WI38 (cell line): ENCODE results near the gene AIP.

Experiments
- H3K4me3 ChIP-seq: 2 replicates; pipeline ENCODE4 v1.5.1; 2011; ENCODE audit warnings: low read depth, mild to moderate bottlenecking, control low read depth, low read length
- TF ChIP-seq, protein P1 (sequence below): IDR thresholded peaks from 2 replicates; pipeline ENCODE4 v1.5.1; 2012; ENCODE audit warnings: low read depth, mild to moderate bottlenecking, control low read depth, low read length

The AIP gene

DNA sequence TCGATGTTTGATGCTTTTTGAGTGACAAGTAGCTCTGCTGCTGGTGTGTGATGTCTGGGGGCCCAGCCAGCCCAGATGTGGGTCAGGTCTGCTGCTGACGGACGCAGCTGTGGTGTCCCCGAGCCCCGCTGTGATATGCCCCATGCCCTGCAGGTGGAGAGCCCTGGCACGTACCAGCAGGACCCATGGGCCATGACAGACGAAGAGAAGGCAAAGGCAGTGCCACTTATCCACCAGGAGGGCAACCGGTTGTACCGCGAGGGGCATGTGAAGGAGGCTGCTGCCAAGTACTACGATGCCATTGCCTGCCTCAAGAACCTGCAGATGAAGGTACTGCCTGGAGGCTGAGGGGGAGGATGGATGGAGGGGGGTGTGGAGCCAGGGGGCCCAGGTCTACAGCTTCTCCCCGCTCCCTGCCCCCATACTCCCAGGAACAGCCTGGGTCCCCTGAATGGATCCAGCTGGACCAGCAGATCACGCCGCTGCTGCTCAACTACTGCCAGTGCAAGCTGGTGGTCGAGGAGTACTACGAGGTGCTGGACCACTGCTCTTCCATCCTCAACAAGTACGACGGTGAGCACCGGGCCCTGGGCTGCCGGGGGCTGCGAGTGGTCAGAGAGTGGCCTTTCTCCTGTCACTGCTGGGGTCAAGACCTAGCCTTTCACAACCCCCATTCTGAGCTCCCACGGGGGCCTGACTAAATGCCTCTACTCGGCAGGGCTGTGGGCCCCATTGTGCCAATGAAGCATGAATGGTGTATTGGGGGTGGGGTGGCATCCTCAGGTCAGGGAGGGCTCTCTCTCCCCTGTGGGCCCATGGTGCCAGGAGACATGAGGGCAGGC, 7.3 kb downstream of the AIP start:
- H3K4me3 ChIP-seq: no peak overlapping the region
- TF ChIP-seq, protein P1, sequence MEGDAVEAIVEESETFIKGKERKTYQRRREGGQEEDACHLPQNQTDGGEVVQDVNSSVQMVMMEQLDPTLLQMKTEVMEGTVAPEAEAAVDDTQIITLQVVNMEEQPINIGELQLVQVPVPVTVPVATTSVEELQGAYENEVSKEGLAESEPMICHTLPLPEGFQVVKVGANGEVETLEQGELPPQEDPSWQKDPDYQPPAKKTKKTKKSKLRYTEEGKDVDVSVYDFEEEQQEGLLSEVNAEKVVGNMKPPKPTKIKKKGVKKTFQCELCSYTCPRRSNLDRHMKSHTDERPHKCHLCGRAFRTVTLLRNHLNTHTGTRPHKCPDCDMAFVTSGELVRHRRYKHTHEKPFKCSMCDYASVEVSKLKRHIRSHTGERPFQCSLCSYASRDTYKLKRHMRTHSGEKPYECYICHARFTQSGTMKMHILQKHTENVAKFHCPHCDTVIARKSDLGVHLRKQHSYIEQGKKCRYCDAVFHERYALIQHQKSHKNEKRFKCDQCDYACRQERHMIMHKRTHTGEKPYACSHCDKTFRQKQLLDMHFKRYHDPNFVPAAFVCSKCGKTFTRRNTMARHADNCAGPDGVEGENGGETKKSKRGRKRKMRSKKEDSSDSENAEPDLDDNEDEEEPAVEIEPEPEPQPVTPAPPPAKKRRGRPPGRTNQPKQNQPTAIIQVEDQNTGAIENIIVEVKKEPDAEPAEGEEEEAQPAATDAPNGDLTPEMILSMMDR: no peak

DNA sequence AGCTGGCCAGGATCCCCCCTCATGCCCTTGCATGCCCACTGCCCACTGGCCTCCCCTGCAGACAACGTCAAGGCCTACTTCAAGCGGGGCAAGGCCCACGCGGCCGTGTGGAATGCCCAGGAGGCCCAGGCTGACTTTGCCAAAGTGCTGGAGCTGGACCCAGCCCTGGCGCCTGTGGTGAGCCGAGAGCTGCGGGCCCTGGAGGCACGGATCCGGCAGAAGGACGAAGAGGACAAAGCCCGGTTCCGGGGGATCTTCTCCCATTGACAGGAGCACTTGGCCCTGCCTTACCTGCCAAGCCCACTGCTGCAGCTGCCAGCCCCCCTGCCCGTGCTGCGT, 7.9 kb downstream of the AIP start:
- TF ChIP-seq, protein P1: no peak

DNA sequence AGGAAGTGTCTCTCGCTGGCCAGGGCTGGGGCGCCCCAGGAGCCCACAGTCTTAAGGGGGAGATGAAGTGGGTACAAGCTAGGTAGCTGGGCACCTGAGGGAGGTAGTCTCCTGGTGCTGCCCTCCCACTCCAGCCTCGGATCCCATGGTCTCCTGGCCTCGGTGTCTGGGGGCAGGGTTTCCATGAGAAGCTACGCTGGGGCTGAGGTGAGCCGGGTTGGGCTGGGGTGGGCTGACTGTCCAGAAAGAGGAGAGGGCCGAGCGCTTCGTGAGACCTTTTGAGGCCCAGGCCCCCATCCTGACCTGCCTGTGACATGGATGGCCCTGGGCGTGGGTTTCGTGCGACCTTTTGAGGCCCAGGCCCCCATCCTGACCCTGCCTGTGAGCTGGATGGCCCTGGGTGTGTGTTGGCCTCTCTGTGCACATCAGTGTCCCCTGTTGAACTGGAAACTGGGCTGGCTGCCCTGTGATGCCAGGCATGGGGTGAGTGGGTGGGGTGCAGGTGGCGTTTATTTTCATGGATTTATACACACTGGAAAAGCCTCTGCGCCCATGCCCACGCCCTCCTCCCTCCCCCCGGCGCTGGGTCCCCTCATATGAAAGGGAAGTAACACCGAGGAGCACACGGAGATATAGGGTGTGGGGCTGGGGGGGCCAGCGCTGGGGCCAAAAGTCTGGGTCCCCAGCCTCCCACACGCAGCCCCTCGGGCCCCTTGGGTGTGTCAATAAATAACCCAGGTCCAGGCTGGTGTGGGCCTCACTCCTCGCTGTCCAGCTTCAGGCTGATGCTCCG, 8.6 kb downstream of the AIP start:
- no peak overlapping the region for H3K4me3 ChIP-seq
- TF ChIP-seq, protein P1: no peak

More for the DNA sequence above, 7.9 kb downstream of the AIP start:
- H3K4me3 ChIP-seq: no peak overlapping the region

DNA sequence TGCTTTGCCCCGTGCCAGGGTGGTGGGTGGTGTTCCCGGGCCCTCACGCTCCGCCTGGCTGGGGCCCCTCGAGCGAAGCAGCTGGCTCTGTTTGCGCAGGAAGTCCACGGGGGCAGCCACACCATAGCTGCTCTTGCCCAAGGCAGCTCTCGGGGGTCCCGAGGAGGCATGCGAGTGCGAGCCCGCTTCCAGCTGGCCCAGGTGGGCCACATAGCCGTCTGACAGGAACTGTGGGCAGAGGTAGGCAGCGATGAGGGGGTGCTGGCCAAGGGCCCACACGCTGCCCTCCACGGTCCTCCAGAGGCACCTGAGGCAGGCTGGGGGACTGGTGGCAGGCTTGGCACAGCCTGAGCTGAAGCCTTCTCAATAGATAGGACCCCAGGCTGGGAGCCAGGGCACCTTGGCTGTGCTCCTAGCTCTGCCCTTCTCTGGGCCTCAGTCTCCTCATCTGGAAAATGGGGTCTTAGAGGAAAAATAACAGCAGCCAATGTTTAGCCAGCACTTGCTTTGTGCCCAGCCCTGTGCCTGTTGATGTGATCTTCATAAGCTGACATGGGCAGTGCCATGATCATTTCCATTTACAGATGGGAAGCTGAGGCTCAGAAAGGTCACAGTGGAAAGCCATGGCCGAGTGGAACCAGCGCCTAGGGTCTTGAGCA, 9.4 kb downstream of the AIP start:
- H3K4me3 ChIP-seq: no peak overlapping the region

DNA sequence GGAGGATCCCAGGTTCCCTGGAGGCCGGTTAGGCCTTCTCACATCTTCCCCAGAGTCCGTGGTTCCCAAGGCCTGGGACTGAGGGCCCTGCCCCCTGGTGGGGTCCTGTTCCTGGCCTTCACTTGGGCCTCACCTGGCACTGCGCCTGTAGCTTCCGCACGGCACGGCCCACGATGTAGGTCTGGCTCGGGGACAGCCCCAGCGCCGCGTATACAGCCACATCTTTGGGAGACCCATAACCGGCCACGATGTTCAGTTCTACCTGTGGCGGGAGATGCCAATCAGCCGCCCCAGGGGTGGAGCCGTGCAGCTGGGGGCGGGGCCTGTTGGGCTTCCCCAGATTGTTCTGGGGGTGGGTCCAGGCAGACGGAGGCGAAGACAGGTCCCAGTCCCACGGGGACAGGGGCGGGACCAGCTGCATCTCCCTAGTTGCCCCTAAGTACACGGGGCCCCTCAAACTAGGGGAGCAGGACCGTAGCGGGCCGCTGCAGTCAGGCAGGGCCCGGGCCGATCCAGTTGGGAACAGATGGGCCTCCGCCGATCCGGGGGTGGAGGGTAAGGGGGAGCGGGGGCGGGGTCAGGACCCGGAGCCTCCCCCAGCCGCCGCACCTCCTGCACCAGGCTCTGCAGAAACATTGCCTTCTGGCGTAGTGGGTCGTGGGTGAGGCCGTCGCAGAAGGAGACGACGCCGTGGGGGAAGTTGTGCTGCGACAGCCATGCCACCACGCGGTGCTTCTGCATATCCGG, 10.1 kb downstream of the AIP start:
- no peak overlapping the region for H3K4me3 ChIP-seq
- TF ChIP-seq, protein P1: no peak

More for the DNA sequence above, 9.4 kb downstream of the AIP start:
- TF ChIP-seq, protein P1: no peak

DNA sequence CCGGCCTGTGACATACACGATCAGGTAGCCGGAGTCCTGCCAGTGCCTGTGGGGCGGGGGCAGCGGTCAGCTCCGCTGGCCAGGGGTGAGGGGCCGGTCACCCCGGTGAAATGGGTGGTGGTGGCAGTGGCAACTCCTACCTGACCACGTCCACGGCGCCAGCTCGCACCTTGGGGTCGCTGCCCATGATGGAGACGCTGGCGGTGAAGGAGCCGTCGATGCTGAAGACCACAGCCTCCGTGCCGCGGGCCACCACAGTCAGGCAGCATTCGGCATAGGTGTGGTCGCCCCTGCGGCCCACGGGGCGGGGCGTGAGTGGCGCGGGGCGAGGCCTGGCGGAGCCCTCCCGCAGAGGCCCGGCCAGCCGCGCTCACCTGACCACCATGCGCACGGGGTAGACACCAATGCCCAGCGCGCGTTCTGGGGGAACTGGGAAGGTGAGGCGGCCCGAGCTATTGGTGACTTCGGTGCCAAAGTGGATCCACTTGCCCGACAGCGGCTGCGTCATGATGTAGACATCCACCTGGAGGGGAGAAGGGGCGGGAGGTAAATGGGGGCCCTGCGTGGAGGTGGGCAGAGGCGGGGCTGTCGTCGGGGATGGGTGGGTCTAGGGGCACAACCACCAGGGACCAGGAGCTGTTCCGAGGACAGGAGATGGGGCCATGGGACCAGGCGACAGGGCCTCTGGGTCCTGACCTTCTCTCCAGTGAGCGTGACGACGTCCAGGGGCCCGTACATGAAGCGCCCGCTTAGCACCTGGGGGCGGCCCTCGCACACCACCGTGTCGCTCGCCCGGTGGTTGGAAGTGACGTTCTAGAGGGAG, 10.9 kb downstream of the AIP start:
- TF ChIP-seq, protein P1: no peak
- H3K4me3 ChIP-seq: no peak overlapping the region
